CD4-positive, alpha-beta T cell treated with Interleukin-4 for 1 hour (primary cell): ENCODE data around the gene ATP11A.

Experiments used
- DNase-seq, 2 donors: peaks; one replicate each; pipeline ENCODE4 v3.0.0-alpha.2; 2020 to 2022

Gene ATP11A

GRCh38 chr13:112869202-112870050, 179.6 kb downstream of the ATP11A start:
- DNase-seq, result peak in 1 of 2 donors; percentile 8

- DNase-seq, result peak in 1 of 2 donors; percentile 7
Measured at GRCh38 chr13:112870051-112870331, 180.2 kb downstream of the ATP11A start.

- DNase-seq, result peak in 1 of 2 donors; percentile 11
Measured at GRCh38 chr13:112870737-112871287, 181.0 kb downstream of the ATP11A start.

- DNase-seq, result no peak
Measured at GRCh38 chr13:112871742-112872141, 181.9 kb downstream of the ATP11A start.

- peak; percentile 64 to 67 for DNase-seq
Measured at GRCh38 chr13:112872657-112873631, 183.1 kb downstream of the ATP11A start.

GRCh38 chr13:112873851-112874750, 184.3 kb downstream of the ATP11A start:
- DNase-seq, result peak; percentile 29 to 64

GRCh38 chr13:112874751-112875300, 185.0 kb downstream of the ATP11A start:
- DNase-seq, result no peak

GRCh38 chr13:112875627-112876026, 185.8 kb downstream of the ATP11A start:
- DNase-seq, result no peak

GRCh38 chr13:112876305-112877000, 186.6 kb downstream of the ATP11A start:
- DNase-seq, result no peak

GRCh38 chr13:112877066-112877465, 187.2 kb downstream of the ATP11A start:
- no peak for DNase-seq

- no peak for DNase-seq
Measured at GRCh38 chr13:112877539-112877938, 187.7 kb downstream of the ATP11A start.

GRCh38 chr13:112877976-112878955, 188.4 kb downstream of the ATP11A start:
- no peak for DNase-seq

- DNase-seq, result no peak
Measured at GRCh38 chr13:112879283-112879833, 189.5 kb downstream of the ATP11A start.

GRCh38 chr13:112880221-112880641, 190.4 kb downstream of the ATP11A start:
- no peak for DNase-seq

GRCh38 chr13:112880976-112881540, 191.2 kb downstream of the ATP11A start:
- no peak for DNase-seq

- DNase-seq, result no peak
Measured at GRCh38 chr13:112881656-112882554, 192.1 kb downstream of the ATP11A start.

GRCh38 chr13:112882555-112883024, 192.8 kb downstream of the ATP11A start:
- no peak for DNase-seq
